Tibial nerve (tissue), 4 donors: ENCODE measurements around the gene RPS6KB1. TPM values are rescaled to one million over a fixed set of nuclear protein-coding genes. Genes with fewer than 3 reads are reported as not detected.
"Not testable (repeated sequence)": the region's sequence is repeated elsewhere in the genome, so short reads cannot be mapped to it uniquely, and the experiment has no call there.

ENCODE experiments used
- DNase-seq, 2 donors: peaks; one replicate each; pipeline ENCODE4 v3.0.0-alpha.2; 2019; ENCODE audit warnings: low spot score in 2 of 2
- H3K27ac ChIP-seq, 4 donors: fragments of 200-600 bp; sonication (generic) in 3 of 4; one replicate each; pipeline ENCODE4 v1.5.1; 2017 to 2019; ENCODE audit warnings: mild to moderate bottlenecking in 1 of 4
- H3K27me3 ChIP-seq, 2 donors: fragments of 200-600 bp; sonication (generic) in 1 of 2; one replicate each; pipeline versions ENCODE4 v1.5.1 to v1.6.0; 2017 to 2019
- H3K36me3 ChIP-seq, 3 donors: fragments of 200-600 bp; sonication (generic); one replicate each; pipeline ENCODE4 v1.5.1; 2018 to 2019
- H3K4me1 ChIP-seq, 4 donors: fragments of 200-600 bp; sonication (generic) in 3 of 4; one replicate each; pipeline ENCODE4 v1.5.1; 2017 to 2019
- H3K4me3 ChIP-seq, 4 donors: fragments of 200-600 bp; sonication (generic) in 3 of 4; one replicate each; pipeline ENCODE4 v1.5.1; 2017 to 2019; ENCODE audit warnings: mild to moderate bottlenecking in 1 of 4, moderate library complexity in 1 of 4
- H3K9me3 ChIP-seq, 4 donors: fragments of 200-600 bp; sonication (generic) in 3 of 4; one replicate each; pipeline ENCODE4 v1.5.1; 2017 to 2019
- EP300 ChIP-seq, 2 donors: sonication (generic); formaldehyde crosslinking; IDR thresholded peaks; one replicate each; pipeline ENCODE4 v1.6.1; 2017; ENCODE audit warnings: antibody characterized with exemption in 2 of 2, mild to moderate bottlenecking in 1 of 2
- POLR2A ChIP-seq, 2 donors: fragments of 450-650 bp; IDR thresholded peaks; one replicate each; pipeline ENCODE4 v1.6.1; 2017; ENCODE audit warnings: antibody characterized with exemption in 2 of 2, mild to moderate bottlenecking in 2 of 2, moderate library complexity in 2 of 2
- WGBS, 2 donors: methylation state at CpG; one replicate each; pipeline ENCODE4 v1.1.5; 2018; 5-methylcytosine and 5-hydroxymethylcytosine counted together
- total RNA-seq, 4 donors: library from RNA; depleted of rRNA; stranded (reverse); fragments of >200 nt; gene quantifications; one replicate each; pipeline ENCODE4 v1.1.0, GENCODE V29; 2016
- TF ChIP-seq, protein P1 (sequence below), 5 experiments: fragments of 200-600 bp in 3 of 5; fragments of 450-650 bp in 2 of 5; sonication (generic) in 3 of 5; IDR thresholded peaks; one replicate each; pipeline ENCODE4 v1.5.1; 2016 to 2019; ENCODE audit warnings: antibody characterized with exemption in 5 of 5, mild to moderate bottlenecking in 3 of 5, moderate library complexity in 2 of 5

RPS6KB1 gene
- total RNA-seq, 4 donors from 2014 or later: 33.6 to 48.3 (median 43.2) TPM

DNA sequence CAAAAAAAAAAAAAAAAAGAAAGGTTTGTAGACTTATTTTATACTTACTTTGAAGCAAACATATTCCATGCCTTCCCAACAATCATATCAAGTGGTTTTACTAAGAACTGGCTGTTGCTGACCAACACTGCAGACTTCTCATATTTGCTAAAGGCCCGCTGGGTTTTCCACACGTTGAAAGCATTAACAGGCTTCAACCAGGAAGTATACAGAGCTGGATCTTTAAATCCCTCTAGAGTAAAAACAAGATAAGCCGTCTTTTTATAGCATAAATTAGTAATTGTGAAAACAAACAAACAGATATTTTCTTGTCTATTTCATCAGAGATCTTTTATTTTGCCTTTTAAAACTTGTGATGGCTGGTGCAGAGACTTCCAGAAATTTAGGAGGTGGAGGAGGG, 29.3 kb upstream of the RPS6KB1 start:
- H3K4me1 ChIP-seq: peaks cover 0 to 8% (median 0%) of the 10 kb centered on the region in 4 donors
- H3K9me3 ChIP-seq: peaks cover 0 to 5% (median 0%) of the 10 kb centered on the region in 4 donors
- no peak for DNase-seq
- TF ChIP-seq, protein P1, sequence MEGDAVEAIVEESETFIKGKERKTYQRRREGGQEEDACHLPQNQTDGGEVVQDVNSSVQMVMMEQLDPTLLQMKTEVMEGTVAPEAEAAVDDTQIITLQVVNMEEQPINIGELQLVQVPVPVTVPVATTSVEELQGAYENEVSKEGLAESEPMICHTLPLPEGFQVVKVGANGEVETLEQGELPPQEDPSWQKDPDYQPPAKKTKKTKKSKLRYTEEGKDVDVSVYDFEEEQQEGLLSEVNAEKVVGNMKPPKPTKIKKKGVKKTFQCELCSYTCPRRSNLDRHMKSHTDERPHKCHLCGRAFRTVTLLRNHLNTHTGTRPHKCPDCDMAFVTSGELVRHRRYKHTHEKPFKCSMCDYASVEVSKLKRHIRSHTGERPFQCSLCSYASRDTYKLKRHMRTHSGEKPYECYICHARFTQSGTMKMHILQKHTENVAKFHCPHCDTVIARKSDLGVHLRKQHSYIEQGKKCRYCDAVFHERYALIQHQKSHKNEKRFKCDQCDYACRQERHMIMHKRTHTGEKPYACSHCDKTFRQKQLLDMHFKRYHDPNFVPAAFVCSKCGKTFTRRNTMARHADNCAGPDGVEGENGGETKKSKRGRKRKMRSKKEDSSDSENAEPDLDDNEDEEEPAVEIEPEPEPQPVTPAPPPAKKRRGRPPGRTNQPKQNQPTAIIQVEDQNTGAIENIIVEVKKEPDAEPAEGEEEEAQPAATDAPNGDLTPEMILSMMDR (IDR thresholded peaks at IDR 0.05): no peak
- TF ChIP-seq EP300 (IDR thresholded peaks at IDR 0.05) (no peak), POLR2A (IDR thresholded peaks at IDR 0.05) (no peak)
- no peak overlapping the region for H3K27ac ChIP-seq
- 70 to 71% methylated on average over 3 of the region's 3 CpGs for WGBS, 2 donors
- H3K27me3 ChIP-seq: no peaks in the 10 kb centered on the region
- H3K36me3 ChIP-seq: peaks cover 2 to 41% (median 6%) of the 10 kb centered on the region in 3 donors
- no peak overlapping the region for H3K4me3 ChIP-seq

DNA sequence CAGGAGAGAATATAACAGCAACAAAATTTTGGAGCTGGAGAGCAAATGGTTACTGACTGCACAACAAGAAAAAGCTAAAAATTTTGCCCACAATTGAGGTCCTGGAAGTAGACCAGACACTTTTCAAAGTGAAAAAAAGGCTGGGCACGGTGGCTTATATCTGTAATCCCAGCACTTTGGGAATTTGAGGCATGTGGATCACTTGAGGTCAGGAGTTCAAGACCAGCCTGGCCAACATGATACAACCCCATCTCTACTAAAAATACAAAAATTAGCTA, 23.0 kb upstream of the RPS6KB1 start:
- DNase-seq: no peak
- H3K36me3 ChIP-seq: peaks cover 0 to 51% (median 4%) of the 10 kb centered on the region in 3 donors
- H3K4me1 ChIP-seq: no peaks in the 10 kb centered on the region
- H3K27ac ChIP-seq: peak overlapping the region in 1 of 4 donors; percentile 13
- TF ChIP-seq EP300 (IDR thresholded peaks at IDR 0.05) (no peak), POLR2A (IDR thresholded peaks at IDR 0.05) (no peak)
- TF ChIP-seq, protein P1 (IDR thresholded peaks at IDR 0.05): no peak
- no peaks in the 10 kb centered on the region for H3K27me3 ChIP-seq
- no peak overlapping the region for H3K4me3 ChIP-seq
- 21 to 24% methylated on average over 1 of the region's 1 CpG for WGBS, 2 donors
- no peaks in the 10 kb centered on the region for H3K9me3 ChIP-seq

DNA sequence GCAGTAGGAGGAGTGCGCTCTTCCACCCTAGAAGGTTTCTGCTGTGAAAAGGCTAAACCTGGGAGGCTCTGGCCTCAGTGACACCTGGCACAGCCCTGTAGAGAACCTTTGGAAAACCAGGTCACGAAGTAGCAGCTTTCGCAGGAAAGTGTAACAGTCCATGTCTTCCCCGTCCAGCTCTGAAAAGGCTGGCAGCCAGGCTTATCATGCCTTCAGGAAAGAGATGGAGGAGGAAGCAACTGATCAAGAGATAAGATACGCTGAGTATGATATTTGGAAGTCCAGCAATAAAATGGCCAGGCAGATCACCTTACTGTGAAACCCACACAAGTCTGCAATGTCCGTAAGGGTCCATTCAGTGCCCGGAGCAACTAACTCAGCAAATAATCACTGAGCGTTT, 22.4 kb upstream of the RPS6KB1 start:
- Histone ChIP-seq H3K9me3 (no peaks in the 10 kb centered on the region), H3K4me1 (no peaks in the 10 kb centered on the region), H3K36me3 (peaks cover 0 to 52% (median 4%) of the 10 kb centered on the region in 3 donors), H3K27ac (no peak overlapping the region), H3K4me3 (no peak overlapping the region), H3K27me3 (no peaks in the 10 kb centered on the region)
- WGBS, 2 donors: 86 to 89% methylated on average over 8 of the region's 8 CpGs
- no peak for TF ChIP-seq POLR2A (IDR thresholded peaks at IDR 0.05)
- no peak for TF ChIP-seq EP300 (IDR thresholded peaks at IDR 0.05)
- TF ChIP-seq, protein P1 (IDR thresholded peaks at IDR 0.05): no peak
- no peak for DNase-seq

DNA sequence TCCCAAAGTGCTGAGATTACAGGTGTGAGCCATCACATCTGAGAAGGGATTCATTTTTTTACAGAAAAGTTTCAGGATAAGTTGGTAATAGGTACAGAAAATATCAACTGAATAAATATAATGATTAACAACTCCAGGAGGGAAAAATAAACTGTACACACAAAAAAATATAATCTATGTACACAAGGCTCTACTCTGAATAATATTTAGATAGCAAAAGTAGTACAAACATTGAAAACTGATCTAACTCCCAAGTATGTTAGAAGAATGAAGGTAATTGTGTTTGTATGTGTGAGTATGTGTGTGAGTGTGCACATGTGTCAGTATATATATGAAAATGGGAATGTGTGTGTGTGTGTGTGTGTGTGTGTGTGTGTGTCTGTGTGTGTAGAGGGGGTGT, 20.6 kb upstream of the RPS6KB1 start:
- no peaks in the 10 kb centered on the region for H3K4me1 ChIP-seq
- H3K27ac ChIP-seq: no peak overlapping the region
- no peaks in the 10 kb centered on the region for H3K9me3 ChIP-seq
- TF ChIP-seq EP300 (IDR thresholded peaks at IDR 0.05) (no peak), POLR2A (IDR thresholded peaks at IDR 0.05) (no peak)
- TF ChIP-seq, protein P1 (IDR thresholded peaks at IDR 0.05): no peak
- H3K4me3 ChIP-seq: no peak overlapping the region
- H3K27me3 ChIP-seq: no peaks in the 10 kb centered on the region
- H3K36me3 ChIP-seq: peaks cover under 1 to 69% (median 4%) of the 10 kb centered on the region in 3 donors
- DNase-seq: no peak

DNA sequence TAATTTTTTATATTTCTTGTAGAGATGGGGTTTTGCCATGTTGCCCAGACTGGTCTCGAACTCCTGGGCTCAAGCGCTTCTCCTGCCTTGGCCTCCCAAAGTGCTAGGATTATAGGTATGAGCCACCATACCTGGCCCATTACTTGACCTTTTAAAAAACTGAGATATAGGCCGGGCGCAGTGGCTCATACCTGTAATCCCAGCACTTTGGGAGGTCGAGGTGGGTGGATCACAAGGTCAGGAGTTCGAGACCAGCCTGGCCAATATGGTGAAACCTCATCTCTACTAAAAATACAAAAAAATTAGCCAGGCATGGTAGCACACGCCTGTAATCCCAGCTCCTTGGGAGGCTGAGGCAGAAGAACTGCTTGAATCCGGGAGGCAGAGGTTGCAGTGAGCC, 19.5 kb upstream of the RPS6KB1 start:
- not testable (repeated sequence) for H3K4me3 ChIP-seq, DNase-seq, H3K27me3 ChIP-seq, H3K4me1 ChIP-seq, H3K27ac ChIP-seq, H3K9me3 ChIP-seq
- H3K36me3 ChIP-seq: peaks cover 4 to 79% (median 9%) of the 10 kb centered on the region in 3 donors
- 94 to 95% methylated on average over 8 of the region's 8 CpGs for WGBS, 2 donors

DNA sequence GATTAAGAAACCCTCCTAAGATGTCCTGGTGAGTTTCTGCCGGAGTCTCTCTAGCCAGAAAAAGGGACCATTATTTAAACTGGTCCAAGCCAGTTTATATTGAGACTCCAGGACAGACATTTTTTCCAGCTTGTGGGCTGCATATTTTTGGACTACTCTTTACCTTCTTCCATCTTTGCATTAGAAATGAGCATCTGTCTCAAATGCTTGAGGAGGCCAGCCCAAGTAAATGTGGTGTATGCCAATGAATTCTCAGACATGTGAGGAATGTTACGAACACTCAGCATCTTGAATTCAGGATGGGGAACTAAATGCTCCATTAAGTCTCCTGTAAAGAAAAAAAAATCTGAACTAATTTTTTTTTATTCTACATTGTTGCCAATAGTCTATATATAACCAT, 18.5 kb upstream of the RPS6KB1 start:
- Histone ChIP-seq H3K4me1 (no peaks in the 10 kb centered on the region), H3K27me3 (no peaks in the 10 kb centered on the region), H3K36me3 (peaks cover 4 to 79% (median 9%) of the 10 kb centered on the region in 3 donors), H3K27ac (no peak overlapping the region), H3K9me3 (no peaks in the 10 kb centered on the region), H3K4me3 (no peak overlapping the region)
- TF ChIP-seq EP300 (IDR thresholded peaks at IDR 0.05) (no peak), POLR2A (IDR thresholded peaks at IDR 0.05) (no peak)
- TF ChIP-seq, protein P1 (IDR thresholded peaks at IDR 0.05): no peak
- no peak for DNase-seq
- WGBS, 2 donors: 66 to 75% methylated on average over 2 of the region's 2 CpGs
